CD14-positive monocyte (primary cell): ENCODE results near the gene CRYGS. TPM values are rescaled to one million over a fixed set of nuclear protein-coding genes. Genes with fewer than 3 reads are reported as not detected.

Experiments
- DNase-seq, 3 donors: peaks; one replicate each; pipeline ENCODE4 v3.0.0-alpha.2; 2011 to 2022
- H2AFZ ChIP-seq: 2 replicates; pipeline ENCODE4 v1.6.0; 2012; ENCODE audit warnings: mild to moderate bottlenecking, low read depth, low read length, inconsistent platforms; ENCODE audit not compliant: insufficient read depth, poor library complexity, severe bottlenecking
- H3K27ac ChIP-seq, 2 donors: 1 replicate in 1 of 2; 2 replicates in 1 of 2; pipeline ENCODE4 v1.5.1; 2012 to 2013; ENCODE audit warnings: low read length in 2 of 2, control low read depth in 1 of 2, inconsistent platforms in 1 of 2, low read depth in 1 of 2, mild to moderate bottlenecking in 1 of 2
- H3K27me3 ChIP-seq, 2 donors: one replicate each; pipeline versions ENCODE4 v1.6.0 to v1.6.1; 2011 to 2013; ENCODE audit warnings: low read length in 2 of 2; ENCODE audit not compliant: control insufficient read depth in 2 of 2, insufficient read depth in 2 of 2
- H3K36me3 ChIP-seq, 2 donors: replicated peaks in 1 of 2; 1 replicate in 1 of 2; 2 replicates in 1 of 2; pipeline versions ENCODE4 v1.5.1 to v1.6.1; 2012 to 2013; ENCODE audit warnings: low read length in 2 of 2, control low read depth in 1 of 2, inconsistent platforms in 1 of 2, mild to moderate bottlenecking in 1 of 2; ENCODE audit not compliant: insufficient read depth in 2 of 2, control insufficient read depth in 1 of 2
- H3K4me1 ChIP-seq, 2 donors: 1 replicate in 1 of 2; 2 replicates in 1 of 2; pipeline versions ENCODE4 v1.5.1 to v1.6.1; 2012 to 2013; ENCODE audit warnings: low read length in 2 of 2, control low read depth in 1 of 2, inconsistent platforms in 1 of 2, mild to moderate bottlenecking in 1 of 2, moderate library complexity in 1 of 2; ENCODE audit not compliant: insufficient read depth in 2 of 2, control insufficient read depth in 1 of 2
- H3K4me2 ChIP-seq: replicated peaks from 2 replicates; pipeline ENCODE3; 2012; ENCODE audit warnings: low read length, moderate library complexity, mild to moderate bottlenecking; ENCODE audit not compliant: poor library complexity, severe bottlenecking; ENCODE audit errors: extremely low read depth
- H3K4me3 ChIP-seq, 3 experiments: fragments of 200-600 bp in 1 of 3; sonication (generic) in 1 of 3; replicated peaks in 1 of 3; 1 replicate in 2 of 3; 2 replicates in 1 of 3; pipeline ENCODE4 v1.5.1; 2011 to 2013; ENCODE audit warnings: low read length in 3 of 3, mild to moderate bottlenecking in 3 of 3, control low read depth in 2 of 3, low read depth in 2 of 3, inconsistent platforms in 1 of 3, moderate library complexity in 1 of 3
- H3K79me2 ChIP-seq: 2 replicates; pipeline ENCODE4 v1.6.0; 2012; ENCODE audit warnings: mild to moderate bottlenecking, control low read depth, inconsistent platforms, low read length, moderate library complexity; ENCODE audit not compliant: insufficient read depth
- H3K9ac ChIP-seq: 2 replicates; pipeline ENCODE4 v1.6.0; 2017; ENCODE audit warnings: low read length, mild to moderate bottlenecking; ENCODE audit not compliant: insufficient read depth, poor library complexity, severe bottlenecking
- H3K9me3 ChIP-seq, 2 donors: replicated peaks in 1 of 2; 1 replicate in 1 of 2; 2 replicates in 1 of 2; pipeline versions ENCODE4 v1.5.1 to v1.6.1; 2012 to 2013; ENCODE audit warnings: low read length in 2 of 2, control low read depth in 1 of 2; ENCODE audit not compliant: control insufficient read depth in 1 of 2, insufficient read depth in 1 of 2
- H4K20me1 ChIP-seq: 2 replicates; pipeline ENCODE4 v1.6.0; 2012; ENCODE audit warnings: mild to moderate bottlenecking, low read length, control low read depth, moderate library complexity; ENCODE audit not compliant: insufficient read depth
- H3K27ac Mint-ChIP-seq, 7 donors: one replicate each; pipeline ENCODE4 v1.8.0; 2020; ENCODE audit warnings: mild to moderate bottlenecking in 7 of 7, mixed read lengths in 7 of 7, moderate library complexity in 6 of 7, inconsistent platforms in 2 of 7
- H3K27me3 Mint-ChIP-seq, 3 donors: one replicate each; pipeline ENCODE4 v1.8.0; 2021 to 2022; ENCODE audit warnings: low read depth in 3 of 3, mild to moderate bottlenecking in 3 of 3, mixed read lengths in 3 of 3, moderate library complexity in 3 of 3, inconsistent platforms in 1 of 3
- H3K36me3 Mint-ChIP-seq, 2 donors: one replicate each; pipeline ENCODE4 v1.8.0; 2020; ENCODE audit warnings: mixed read lengths in 2 of 2, inconsistent platforms in 1 of 2, mild to moderate bottlenecking in 1 of 2
- H3K4me1 Mint-ChIP-seq: one replicate; pipeline ENCODE4 v1.8.0; 2020; ENCODE audit warnings: mild to moderate bottlenecking, mixed read lengths
- H3K4me3 Mint-ChIP-seq, 2 donors: one replicate each; pipeline ENCODE4 v1.8.0; 2020; ENCODE audit warnings: mild to moderate bottlenecking in 2 of 2, mixed read lengths in 2 of 2, moderate library complexity in 1 of 2
- H3K9me3 Mint-ChIP-seq, 7 donors: one replicate each; pipeline ENCODE4 v1.8.0; 2020 to 2022; ENCODE audit warnings: mixed read lengths in 7 of 7, mild to moderate bottlenecking in 6 of 7, moderate library complexity in 6 of 7, inconsistent platforms in 2 of 7
- WGBS: methylation state at CpG from one replicate; pipeline ENCODE4 v1.1.5; 2013; ENCODE audit warnings: missing lambda C conversion rate; ENCODE audit not compliant: insufficient coverage; 5-methylcytosine and 5-hydroxymethylcytosine counted together
- intact Hi-C, 2 donors: fragments of 100-400 bp; cut with micrococcal nuclease; formaldehyde crosslinking; loops; one replicate each; pipeline versions ENCODE4 v1.15.0 to v1.15.1; 2023
- polyA minus RNA-seq: library from RNA; depleted of rRNA, polyadenylated mRNA; stranded (reverse); fragments of >200 nt; gene quantifications from 2 replicates; pipeline ENCODE4 v1.2.3, GENCODE V29; 2012
- polyA plus RNA-seq, 3 donors: library from polyadenylated mRNA; depleted of rRNA in 1 of 3; unstranded in 2 of 3; stranded (reverse) in 1 of 3; fragments of 300-500 nt in 2 of 3; fragments of >200 nt in 1 of 3; fragmentation: Illumina TruSeq in 2 of 3; gene quantifications; 1 replicate in 2 of 3; 2 replicates in 1 of 3; pipeline ENCODE4 v1.2.3, GENCODE V29; 2012 to 2021
- total RNA-seq, 12 experiments: library from RNA in 1 of 12; stranded (reverse) in 1 of 12; fragments of 120-200 nt in 1 of 12; gene quantifications; one replicate each; pipeline ENCODE4 v1.2.4 and lab custom pipeline; 2013 to 2026; ENCODE audit warnings: mixed read lengths in 6 of 12, inconsistent platforms in 1 of 12
- TF ChIP-seq, protein P1 (sequence below): fragments of 200-600 bp; IDR thresholded peaks from one replicate; pipeline ENCODE4 v1.8.0; 2022; ENCODE audit warnings: antibody characterized with exemption, mild to moderate bottlenecking

The CRYGS gene
- total RNA-seq (2013), result 3.3 TPM
- 1 to 10 TPM in 1 of 3 donors, under 1 TPM in 1, not detected in 1; 0.25 to 4.1 TPM for polyA plus RNA-seq
- polyA minus RNA-seq, result 0.32 and 0.69 TPM in 2 replicates
- total RNA-seq (lab: John Stamatoyannopoulos, UW), result 0.06 to 1.6 (median 0.74) reads per million in 11 experiments

DNA sequence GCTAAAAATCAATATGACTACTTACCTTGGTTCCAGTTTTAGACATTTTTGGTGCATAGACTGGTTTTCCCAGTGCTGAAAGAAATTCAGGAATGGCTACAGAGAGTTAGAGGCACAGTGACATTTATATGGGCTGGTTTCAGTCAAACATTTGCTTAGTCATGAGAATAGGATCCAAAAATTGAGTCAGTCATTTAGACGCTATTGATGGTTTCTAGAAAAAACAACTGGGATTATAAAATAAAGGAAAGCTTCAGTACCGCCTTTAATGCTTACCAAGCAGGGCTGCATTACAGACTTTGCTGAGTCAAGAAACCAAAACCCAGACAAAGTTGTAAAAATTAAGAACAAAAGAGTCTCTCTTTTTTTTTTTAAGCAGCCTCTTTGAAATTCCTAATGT, at the start of gene CRYGS:
Gene CRYGS, minus strand, starts transcription at position 100 of the 400 bp plus-strand sequence. Its CDS starts 54 bp downstream, at position 46.
- Mint-ChIP-seq H3K27me3 (peaks cover 0 to 2% (median 0%) of the 10 kb centered on the region in 3 donors), H3K36me3 (peaks cover 30 to 42% of the 10 kb centered on the region in 2 donors), H3K9me3 (no peaks in the 10 kb centered on the region), H3K4me1 (peaks cover 5% of the 10 kb centered on the region), H3K27ac (peak within 1 kb of the TSS in 1 of 7 donors; percentile 50), H3K4me3 (no peak within 1 kb of the TSS)
- H2AFZ ChIP-seq, result no peak within 1 kb of the TSS
- no peaks in the 10 kb centered on the region for H3K27me3 ChIP-seq
- H3K36me3 ChIP-seq, result peaks cover 25 to 39% of the 10 kb centered on the region in 2 donors
- intact Hi-C loops, result loop anchor here (5.0 kb wide), 2 partner anchors 287 to 562 kb away; no protein-coding TSS in a partner anchor
- no peak within 1 kb of the TSS for H3K9ac ChIP-seq
- no peak within 1 kb of the TSS for H3K4me2 ChIP-seq
- H3K9me3 ChIP-seq, result no peaks in the 10 kb centered on the region
- peaks cover 3 to 5% of the 10 kb centered on the region in 2 donors for H3K4me1 ChIP-seq
- DNase-seq, result no peak
- H3K4me3 ChIP-seq, result no peak within 1 kb of the TSS
- H3K27ac ChIP-seq, result no peak within 1 kb of the TSS
- TF ChIP-seq, protein P1, sequence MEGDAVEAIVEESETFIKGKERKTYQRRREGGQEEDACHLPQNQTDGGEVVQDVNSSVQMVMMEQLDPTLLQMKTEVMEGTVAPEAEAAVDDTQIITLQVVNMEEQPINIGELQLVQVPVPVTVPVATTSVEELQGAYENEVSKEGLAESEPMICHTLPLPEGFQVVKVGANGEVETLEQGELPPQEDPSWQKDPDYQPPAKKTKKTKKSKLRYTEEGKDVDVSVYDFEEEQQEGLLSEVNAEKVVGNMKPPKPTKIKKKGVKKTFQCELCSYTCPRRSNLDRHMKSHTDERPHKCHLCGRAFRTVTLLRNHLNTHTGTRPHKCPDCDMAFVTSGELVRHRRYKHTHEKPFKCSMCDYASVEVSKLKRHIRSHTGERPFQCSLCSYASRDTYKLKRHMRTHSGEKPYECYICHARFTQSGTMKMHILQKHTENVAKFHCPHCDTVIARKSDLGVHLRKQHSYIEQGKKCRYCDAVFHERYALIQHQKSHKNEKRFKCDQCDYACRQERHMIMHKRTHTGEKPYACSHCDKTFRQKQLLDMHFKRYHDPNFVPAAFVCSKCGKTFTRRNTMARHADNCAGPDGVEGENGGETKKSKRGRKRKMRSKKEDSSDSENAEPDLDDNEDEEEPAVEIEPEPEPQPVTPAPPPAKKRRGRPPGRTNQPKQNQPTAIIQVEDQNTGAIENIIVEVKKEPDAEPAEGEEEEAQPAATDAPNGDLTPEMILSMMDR, result no peak
- 100% methylated on average over 1 of the region's 2 CpGs for WGBS
- H4K20me1 ChIP-seq, result no peaks in the 10 kb centered on the region
- H3K79me2 ChIP-seq, result no peaks in the 10 kb centered on the region

DNA sequence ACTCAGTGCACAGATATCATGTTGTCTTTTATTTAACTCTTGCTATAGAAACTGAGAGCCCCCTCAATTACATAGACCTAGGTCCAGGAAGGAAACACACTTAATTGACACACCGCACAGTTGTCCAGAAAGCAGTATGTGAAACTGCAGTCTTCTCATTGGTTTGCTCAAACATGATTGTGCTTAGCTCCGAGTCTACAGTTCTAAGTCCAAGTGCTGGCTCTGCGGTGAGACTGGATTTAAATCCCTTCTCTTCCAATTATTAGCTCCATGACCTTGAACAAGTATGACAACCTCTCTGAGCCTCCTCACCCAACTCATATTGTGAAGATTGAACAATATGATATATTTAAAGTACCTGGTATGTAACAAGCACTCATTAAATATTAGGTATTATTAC, 49.7 kb upstream of the CRYGS start:
- Histone ChIP-seq H4K20me1 (no peaks in the 10 kb centered on the region), H3K4me1 (no peaks in the 10 kb centered on the region), H3K36me3 (no peaks in the 10 kb centered on the region), H3K79me2 (no peaks in the 10 kb centered on the region), H3K27ac (no peak overlapping the region), H3K9me3 (no peaks in the 10 kb centered on the region), H3K4me3 (no peak overlapping the region), H3K27me3 (no peaks in the 10 kb centered on the region), H3K4me2 (no peak overlapping the region), H3K9ac (no peak overlapping the region), H2AFZ (no peak overlapping the region)
- 92% methylated on average over 2 of the region's 3 CpGs for WGBS
- Mint-ChIP-seq H3K36me3 (no peaks in the 10 kb centered on the region), H3K27me3 (peaks cover 3 to 5% (median 3%) of the 10 kb centered on the region in 3 donors), H3K9me3 (peaks cover 0 to 2% (median 0%) of the 10 kb centered on the region in 7 donors), H3K4me1 (peaks cover 3% of the 10 kb centered on the region), H3K27ac (no peak overlapping the region), H3K4me3 (no peak overlapping the region)
- no peak for DNase-seq
- intact Hi-C loops, result no loop called here
- TF ChIP-seq, protein P1, result no peak
